Stimulated activated CD8-positive, alpha-beta memory T cell treated with anti-CD3 and anti-CD28 coated beads, Interleukin-12 subunit alpha, Interleukin-12 subunit beta, amount 100 ng/mL, for 4 hours (primary cell): Measurements from ENCODE around the gene CAPN14.

ENCODE experiments used
- DNase-seq: peaks from one replicate; pipeline ENCODE4 v3.0.0-alpha.2; 2020; ENCODE audit warnings: low read depth

The CAPN14 gene

GRCh38 chr2:31140151-31140550, 77.2 kb downstream of the CAPN14 start:
- DNase-seq: no peak

- DNase-seq: no peak
Measured at GRCh38 chr2:31139671-31140070, 77.6 kb downstream of the CAPN14 start.

- no peak for DNase-seq
Measured at GRCh38 chr2:31138037-31138962, 79.0 kb downstream of the CAPN14 start, which contains the start of gene GALNT14. GALNT14 (minus strand) TSS chr2:31138440; CDS start chr2:31138086, 354 bp downstream.

- no peak for DNase-seq
Measured at GRCh38 chr2:31137211-31138036, 79.9 kb downstream of the CAPN14 start.

GRCh38 chr2:31136732-31137131, 80.6 kb downstream of the CAPN14 start:
- no peak for DNase-seq

- no peak for DNase-seq
Measured at GRCh38 chr2:31136000-31136399, 81.3 kb downstream of the CAPN14 start.

- DNase-seq: no peak
Measured at GRCh38 chr2:31134480-31134879, 82.8 kb downstream of the CAPN14 start.

- DNase-seq: no peak
Measured at GRCh38 chr2:31132786-31133185, 84.5 kb downstream of the CAPN14 start.

GRCh38 chr2:31131871-31132270, 85.4 kb downstream of the CAPN14 start:
- no peak for DNase-seq

- DNase-seq: no peak
Measured at GRCh38 chr2:31129375-31130171, 87.7 kb downstream of the CAPN14 start.

GRCh38 chr2:31127931-31128330, 89.4 kb downstream of the CAPN14 start:
- DNase-seq: no peak

- no peak for DNase-seq
Measured at GRCh38 chr2:31125918-31126695, 91.2 kb downstream of the CAPN14 start.

- no peak for DNase-seq
Measured at GRCh38 chr2:31124904-31125303, 92.4 kb downstream of the CAPN14 start.
